Dedifferentiated amniotic fluid mesenchymal stem cell (primary cell): ENCODE results near the gene GYPC.

Experiments
- DNase-seq: peaks from one replicate; pipeline ENCODE4 v3.0.0-alpha.2; 2016; ENCODE audit errors: extremely low spot score

The GYPC gene

DNA sequence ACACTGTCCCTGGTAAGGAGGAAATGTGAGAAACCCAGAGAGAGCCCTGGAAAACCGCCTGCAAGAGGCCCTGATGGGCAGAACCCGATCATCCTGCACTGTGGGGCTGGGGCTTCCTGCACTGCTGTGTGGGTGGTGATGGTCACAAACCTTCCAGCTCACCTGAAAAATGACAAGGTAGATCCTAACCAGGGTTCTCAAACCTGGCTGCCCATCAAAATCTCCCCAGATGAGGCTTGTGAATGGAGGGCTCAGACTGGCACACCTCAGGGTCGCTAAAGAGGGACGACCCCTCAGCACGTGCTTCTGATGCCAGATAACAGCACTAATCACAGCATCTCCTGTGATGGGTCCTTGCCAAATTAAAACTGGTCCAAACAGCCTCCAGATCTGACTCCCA is 74.7 kb downstream of the GYPC start:
- no peak for DNase-seq

DNA sequence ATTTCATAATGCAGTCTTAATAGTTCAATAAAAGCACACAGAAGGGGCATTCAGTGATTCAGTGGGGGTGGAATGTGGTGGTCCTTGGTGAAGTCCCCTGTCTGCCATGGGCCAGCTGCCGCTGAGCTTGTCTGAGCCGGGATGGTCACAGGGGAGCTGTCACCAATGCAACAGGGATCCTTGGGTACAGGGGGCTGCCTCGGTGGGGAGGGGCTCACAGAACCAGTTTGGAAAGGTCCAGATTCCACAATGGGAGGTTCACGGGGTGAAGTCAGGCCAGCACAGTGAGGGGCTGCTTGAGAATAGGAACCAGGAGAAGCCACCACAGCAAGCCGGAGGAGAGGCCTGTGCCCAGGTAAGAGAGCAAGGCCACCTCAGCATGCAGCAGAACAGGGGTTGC is 75.4 kb downstream of the GYPC start:
- DNase-seq: no peak

DNA sequence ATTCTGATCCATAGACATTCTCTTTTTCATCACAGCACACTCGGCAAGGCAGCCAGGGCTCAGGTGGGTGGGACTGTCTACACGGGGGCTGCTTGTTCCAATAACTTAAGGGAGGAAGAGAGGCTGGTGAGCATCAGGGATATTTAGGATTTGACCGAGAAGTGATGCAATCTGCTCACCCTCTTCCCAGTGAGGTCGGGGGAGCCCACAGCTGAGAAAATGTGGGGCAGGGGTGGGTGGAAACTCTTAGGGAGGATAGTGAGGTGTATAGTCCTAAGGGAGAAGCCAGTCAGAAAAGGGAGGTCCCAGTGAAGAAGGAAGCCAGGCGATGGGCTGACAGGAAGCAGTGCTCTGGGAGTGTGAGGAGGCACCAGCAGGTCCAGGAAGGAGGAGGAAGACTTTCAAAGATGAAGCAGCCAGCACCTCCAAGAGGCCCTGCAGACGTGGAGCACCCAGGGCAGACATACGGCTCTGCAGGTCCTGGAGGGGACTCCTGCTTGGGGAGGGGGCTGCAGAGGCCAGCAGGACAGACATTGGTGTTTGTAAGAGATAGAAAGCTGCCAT is 76.8 kb downstream of the GYPC start:
- DNase-seq: no peak

DNA sequence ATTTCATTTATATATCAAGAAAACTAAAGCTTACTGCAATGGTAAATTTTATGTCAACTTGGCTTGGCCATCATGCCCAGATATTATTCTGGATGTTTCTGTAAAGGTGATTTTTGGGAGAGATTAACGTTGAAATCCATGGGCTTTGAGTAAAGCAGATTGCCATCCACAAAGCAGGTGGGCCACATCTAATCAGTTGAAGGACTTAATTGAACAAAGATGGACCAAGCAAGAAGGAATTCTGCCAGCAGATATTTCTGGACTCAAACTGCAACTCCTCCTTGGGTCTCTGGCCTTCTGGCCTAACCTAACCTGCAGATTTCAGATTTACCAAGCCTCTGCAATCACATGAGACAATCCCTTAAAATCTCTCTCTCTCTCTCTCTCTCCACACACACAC is 77.8 kb downstream of the GYPC start:
- no peak for DNase-seq

DNA sequence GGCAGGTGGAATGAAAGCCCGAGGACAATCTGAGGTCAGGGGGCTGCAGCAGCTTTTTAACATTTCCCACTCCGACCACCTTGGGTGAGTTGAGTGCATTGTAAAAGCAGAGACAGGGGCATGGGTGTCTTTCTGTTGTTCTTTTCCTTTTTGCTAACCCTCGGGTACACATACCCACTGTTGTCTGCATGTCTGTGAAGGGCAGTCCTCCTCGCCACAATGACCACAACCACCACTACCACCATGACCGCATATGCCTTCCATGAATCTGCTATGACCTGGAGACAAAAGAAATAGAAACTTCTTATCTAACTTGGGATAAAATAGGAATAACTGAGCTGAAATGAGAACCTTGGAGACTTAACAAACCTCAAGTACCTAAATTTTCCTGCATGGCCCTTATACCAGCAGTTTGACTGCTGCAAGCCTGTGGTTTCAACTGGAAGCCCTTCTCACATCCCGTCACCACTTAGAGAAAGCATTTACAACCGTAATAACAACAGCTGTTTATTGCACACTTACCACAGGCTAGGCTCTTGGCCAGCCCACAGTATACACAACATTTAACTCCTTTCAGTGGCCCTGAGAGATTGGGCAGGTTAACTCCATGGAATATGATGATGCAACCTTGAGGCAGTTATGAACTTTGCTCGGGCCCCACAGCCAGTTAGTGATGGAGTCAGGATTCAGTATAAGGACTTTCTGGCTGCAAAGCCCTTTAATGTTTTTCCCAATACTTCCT is 80.3 kb downstream of the GYPC start:
- no peak for DNase-seq

DNA sequence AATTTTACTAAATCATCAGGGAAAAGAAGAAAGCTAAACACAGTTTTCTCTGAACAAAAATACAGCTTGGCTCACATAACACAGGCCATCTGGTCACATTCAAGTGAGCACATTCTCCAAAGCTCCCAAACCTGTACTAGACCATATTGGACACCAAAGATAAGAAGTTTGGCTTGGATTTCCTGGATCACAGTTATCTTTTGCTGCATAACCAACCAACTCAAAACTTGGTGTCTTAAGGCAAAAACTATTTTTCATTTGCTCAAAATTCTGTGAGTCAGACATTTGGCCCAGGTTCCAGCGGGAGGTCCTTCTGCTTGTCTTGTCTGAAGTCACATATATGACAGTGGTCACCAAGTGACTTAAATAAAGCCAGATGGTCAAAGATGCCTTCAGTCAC is 83.2 kb downstream of the GYPC start:
- DNase-seq: no peak

DNA sequence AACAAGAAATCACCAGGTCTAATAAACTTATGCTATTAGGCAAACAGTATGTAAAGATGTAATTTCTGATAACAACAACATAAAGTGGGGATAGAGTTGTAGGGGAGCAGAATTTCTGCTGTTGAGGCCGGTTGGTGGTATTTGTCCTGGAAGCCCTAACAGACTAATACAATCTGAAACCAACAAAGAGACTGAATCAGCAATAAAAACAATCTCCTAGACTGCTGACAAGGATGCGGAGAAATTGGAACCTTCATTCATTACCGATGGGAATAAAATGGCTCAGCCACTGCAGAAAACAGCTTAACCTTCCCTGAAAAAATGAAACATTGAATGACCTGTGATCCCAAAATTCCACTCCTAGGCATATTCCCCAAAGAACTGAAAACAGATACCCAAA is 88.7 kb downstream of the GYPC start:
- no peak for DNase-seq
